Stimulated activated naive CD8-positive, alpha-beta T cell treated with anti-CD3 and anti-CD28 coated beads, Interleukin-15, Interleukin-2, amounts not matched to agents 100 U/mL and 50 U/mL, for 24 hours (primary cell): ENCODE results near the gene PPM1L.

Experiments used
- ATAC-seq: fragments of 150-1000 bp; cut with Tn5 transposase; one replicate; pipeline ENCODE4 v1.10.0; 2021
- DNase-seq: peaks from one replicate; pipeline ENCODE4 v3.0.0; 2021

Gene PPM1L

DNA sequence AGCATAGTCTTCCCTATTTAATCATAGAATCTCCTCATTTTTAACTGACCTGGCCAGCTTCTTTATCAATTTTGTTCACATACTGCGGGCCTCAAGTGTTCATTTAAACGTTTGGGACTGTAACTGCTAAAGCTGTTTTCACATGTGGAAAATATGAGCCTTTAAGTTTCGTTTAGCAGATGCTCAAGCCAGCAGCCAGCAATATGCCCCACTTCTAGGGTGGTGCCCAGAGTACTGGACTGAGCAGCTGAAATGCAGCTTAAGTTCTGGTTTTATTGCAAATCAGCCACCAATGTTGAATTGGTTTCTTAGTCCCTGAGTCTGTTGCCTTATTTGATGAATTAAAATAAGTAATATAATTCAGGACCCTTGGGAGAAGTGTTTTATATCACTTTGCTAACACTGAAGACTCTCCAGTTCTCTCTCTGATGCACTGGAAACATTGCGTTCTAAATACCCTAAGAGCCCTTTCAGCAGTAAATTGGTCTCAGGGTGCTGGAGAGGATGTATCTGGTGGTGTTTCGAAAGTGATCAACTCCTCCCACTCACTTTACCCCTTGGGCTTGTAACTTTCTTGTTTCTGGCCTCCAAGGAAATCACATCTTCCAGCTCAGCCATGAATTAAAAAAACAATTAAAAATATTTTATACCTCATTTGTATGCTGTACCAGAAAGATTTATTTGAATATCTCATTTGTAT, 287.5 kb downstream of the PPM1L start:
- DNase-seq (no peak), ATAC-seq (no peak)

DNA sequence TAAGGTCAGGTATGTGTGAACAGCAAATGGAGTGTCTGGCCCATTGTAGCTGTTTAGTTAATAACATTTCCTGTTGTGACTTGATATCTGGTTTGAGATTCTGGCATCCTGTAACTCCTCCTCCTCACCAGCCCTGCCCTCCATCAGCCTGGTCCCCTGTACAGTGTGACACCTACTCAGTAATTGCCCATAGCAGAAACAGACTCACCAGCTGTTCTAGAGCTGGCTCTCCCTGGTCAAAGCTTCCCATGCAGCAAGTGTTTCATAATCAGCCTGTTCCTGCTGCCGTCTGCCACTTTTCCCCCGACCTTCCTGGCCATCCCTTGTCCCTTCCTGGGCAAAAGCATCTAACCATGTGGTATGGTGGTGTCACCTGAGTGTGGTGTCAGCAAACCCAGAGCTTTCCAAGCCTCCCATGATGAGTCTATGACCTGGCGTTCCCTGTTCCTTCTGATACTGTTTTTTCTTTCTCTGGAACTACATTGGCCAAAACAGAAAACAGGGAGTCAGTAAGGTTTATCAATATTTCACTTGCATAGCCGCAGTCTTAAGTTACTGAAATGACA, 293.7 kb downstream of the PPM1L start:
- ATAC-seq: no peak

DNA sequence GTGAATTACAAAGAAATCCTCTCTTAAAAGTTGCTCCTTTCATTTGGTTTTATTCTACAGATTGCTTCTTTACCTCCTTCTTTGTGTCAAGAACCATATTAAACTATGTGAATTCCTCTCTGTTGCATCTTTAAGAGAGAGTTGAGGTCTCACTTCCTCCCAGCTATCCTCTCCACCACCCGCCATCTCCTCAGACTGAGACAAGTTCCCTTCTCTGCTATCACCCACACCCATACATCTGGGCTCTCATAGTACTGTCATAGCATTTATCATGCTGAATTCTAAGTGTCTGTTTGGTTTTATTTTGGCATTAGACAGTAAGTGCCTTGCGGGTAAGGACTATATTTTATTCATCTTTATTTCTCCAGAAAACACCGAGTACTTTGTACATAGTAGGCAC, 294.9 kb downstream of the PPM1L start:
- ATAC-seq: no peak

More for the DNA sequence above, 293.7 kb downstream of the PPM1L start:
- DNase-seq: no peak

DNA sequence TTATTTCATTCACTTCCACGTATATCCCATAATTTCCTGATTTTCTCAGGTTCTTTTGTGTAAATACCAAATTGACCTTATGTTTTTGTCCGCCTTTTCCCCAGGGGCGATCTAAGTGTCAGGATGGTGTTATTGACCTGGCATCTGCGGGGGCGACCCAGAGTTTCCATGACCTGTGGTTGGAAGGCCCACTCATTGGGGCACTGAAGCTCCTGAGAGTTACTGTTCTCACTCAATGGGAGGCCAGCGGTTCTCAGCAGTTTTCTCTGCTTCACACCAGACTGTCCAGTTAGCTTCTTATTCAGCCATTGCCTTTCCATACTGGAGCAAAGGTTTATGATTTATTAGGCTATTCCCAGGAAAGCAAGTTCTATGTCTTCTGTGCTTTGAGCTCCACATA, 295.8 kb downstream of the PPM1L start:
- peak; percentile 24 for DNase-seq
- ATAC-seq: peak; percentile 26

More for the DNA sequence above, 294.9 kb downstream of the PPM1L start:
- no peak for DNase-seq

DNA sequence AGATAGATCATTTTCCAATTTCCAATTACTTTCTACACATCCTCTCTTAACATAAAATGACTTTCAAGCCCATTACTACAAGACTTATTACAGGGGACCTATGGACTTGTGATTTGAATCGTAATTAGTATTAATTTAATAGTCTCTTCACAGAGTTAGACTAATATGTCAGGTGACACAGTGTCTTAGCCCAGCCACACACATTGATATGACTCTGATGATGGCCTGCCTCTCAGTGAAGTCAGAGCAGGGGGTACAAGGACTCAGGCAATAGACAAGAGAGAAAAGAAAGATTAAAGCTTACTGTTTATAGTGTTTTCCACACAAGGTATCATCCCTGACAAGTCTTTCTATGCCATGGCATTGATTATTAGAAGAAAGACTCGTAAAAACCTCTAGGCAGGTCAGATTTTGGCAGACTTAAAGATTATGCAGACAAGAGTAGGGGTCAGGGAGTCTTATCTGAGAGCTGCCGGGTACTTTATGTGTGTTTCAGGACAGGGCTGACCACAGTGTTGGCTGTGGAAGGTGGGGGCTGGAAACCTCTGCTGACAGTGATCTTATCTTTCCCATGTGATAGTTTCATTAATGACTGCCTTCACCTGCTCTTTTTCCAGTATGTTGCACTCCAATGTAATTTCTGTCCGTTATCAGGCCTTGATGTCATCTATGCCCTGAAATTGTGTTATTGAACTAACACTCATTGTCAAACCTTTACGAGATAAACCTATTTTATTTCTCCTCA, 299.0 kb downstream of the PPM1L start:
- no peak for ATAC-seq
- DNase-seq: no peak

DNA sequence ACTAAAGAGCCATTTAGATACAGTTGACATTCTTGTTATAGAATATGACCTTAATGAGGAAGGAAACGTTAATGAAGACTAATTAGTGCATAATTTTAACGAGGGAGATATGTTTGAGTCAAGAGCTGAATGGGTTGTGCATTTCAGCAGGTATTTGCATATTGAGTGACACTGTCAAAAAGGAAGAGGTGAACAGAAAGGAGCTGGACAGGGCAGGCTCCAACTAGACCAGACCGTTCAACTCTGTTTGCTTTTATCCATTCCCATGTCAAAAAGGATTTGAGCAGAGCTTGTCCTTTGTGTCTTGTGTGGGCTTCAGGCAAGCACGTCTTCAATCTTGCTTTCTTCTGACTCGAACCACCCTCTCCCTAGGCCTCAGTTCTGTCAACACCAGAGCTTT, 308.4 kb downstream of the PPM1L start:
- no peak for DNase-seq
- ATAC-seq: no peak

DNA sequence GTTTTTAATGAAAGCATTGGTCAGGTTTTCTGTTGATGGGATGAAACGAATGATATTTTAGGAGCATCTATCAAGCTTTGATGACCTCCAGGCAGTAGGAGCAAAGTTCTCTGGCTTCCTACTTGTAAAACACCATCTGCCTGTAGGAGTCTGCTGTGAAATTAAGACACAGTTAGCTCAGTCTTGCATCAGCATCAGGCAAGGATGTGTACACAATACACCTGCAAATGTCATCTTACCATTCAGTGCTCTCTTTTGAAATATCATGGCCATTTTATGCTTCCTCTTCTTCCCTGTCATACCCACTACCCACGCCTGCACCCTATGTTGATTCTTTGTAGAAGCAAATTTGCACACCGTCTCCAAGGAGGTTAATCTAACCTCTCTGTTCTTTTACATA, 310.9 kb downstream of the PPM1L start:
- DNase-seq: no peak
- ATAC-seq: no peak

DNA sequence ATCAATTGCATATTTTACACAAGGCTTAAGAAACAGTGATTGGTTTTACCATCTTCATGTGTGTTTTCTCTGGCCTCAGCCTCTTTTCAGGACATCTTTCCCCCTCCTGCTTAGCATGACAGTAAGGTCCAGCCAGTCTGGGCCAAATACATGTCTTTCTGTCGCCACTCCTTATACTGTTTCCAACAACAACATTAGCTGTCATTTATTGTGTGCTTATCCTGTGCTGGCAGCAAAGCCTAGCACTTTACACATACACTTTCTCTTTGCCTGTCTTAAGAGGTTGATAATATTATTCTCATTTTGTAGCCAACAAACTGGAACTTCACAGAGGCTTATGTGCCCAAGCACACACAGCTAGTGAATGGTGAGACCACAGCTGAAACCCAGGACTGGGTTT, 311.3 kb downstream of the PPM1L start:
- DNase-seq (no peak), ATAC-seq (no peak)

DNA sequence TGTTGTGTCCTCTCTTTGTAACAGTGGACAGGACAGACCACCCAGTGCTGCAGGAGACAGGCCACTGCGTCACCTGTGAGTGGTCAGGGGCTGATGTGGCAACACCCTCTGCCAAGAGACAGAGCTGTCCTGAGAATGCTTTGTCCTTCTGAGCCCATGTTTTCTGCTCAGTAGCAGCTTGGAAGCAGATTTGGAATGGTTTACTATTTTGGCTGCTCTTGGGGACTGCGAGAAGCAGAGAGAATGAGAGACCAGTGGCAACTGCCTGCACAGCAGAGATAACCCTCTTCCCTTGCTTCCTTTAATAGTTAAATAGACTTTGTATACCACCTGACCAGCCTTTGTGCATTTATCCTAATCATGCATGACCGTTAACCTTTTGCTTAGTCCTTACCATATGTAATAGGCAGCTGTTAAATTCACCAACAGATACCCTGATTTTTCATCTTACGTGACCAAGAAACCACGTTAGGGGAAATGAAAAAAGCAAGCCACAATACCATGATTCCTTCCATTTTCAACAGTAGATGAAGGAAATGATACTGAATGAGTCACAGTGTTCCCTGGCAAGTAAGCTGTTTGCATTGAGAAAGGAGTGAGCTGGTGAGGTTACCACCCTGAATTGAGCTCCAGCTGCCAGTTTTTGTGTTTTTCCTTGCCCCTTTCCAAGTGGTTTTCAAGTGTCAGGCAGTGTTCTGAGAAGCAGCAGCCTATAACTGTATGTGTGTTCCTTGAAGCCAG, 313.6 kb downstream of the PPM1L start:
- ATAC-seq (peak; percentile 81), DNase-seq (no peak)

DNA sequence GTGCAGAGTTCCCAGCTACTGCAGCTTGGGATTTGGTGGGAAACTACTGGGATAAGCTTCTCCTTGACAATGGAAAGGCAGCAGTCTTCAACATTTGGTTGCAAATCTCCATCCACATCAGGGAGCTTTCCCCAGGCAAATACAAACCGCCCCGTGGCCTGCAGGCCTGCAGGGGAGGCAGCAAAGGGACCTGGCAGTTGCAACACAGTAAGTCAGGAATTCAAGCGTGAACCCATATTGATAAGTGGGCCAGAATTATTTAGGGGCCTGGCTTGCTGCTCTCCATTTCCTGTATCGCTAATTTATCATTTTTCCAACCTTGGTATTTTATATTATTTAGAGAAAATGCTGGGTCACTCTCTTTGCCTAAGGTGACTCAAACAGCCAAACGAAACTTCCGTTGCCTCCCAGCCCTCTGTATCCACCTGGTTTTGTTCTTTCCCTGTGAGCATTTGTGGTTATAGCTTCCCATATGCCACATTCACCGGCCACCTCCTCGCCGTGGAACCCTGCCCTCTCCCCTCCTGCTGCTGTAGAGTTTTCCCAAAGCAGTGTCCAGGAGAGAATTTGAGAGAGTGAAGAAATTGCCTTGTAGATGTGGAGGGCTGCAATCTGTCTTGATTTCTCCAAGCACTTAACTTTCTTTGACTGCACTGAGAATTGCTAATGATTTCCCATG, 314.4 kb downstream of the PPM1L start:
- ATAC-seq (no peak), DNase-seq (no peak)

DNA sequence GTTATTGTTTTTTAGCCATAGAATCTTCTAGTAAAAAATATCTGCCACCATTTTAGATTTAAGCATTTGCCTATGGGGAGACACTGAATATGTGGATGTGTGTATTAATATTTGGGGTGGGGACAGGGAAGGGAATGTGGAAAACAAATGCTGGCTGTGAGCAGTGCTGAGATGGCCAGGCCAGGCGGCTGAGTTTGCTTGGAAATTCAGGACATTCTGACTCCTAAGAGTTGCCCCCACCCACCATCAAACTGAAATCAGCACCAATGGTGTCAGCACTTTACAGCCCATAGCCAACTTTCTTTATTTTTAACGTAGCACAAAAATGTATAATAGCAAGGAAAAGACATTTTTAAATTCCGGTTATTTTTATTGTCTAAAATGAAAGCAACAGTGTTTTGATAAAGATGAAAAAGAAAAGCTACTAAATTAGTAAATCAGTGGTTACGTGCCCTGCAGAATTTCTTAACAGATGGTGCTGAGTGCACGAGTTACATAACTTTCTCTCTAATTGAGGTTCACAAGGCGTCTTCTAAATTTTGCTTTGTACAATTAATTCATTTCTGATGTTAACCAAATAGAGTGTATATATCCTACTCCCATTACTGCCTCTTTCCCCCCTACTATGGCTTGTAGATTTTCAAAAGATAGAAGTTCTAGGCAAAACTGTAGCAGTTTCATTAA, 315.1 kb downstream of the PPM1L start:
- DNase-seq (no peak), ATAC-seq (no peak)

DNA sequence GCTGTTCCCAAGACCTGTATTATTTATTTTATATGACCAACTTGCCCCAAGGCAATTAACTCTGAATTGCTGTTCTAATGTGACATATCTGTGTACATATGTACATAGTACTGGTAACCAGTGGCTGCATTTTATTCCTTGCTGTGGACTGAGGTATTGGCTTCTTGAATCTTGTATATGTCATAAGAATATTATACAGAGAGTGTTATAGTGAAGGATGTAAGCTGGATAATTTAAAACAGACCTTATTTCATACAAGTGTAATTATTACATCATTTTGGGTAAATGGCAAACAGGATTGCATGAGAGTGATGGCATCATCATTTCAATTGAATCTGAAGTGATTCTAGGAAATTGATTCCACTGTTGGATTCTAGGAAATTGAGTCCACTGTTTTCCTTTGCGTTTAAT, 316.2 kb downstream of the PPM1L start:
- DNase-seq (no peak), ATAC-seq (no peak)

DNA sequence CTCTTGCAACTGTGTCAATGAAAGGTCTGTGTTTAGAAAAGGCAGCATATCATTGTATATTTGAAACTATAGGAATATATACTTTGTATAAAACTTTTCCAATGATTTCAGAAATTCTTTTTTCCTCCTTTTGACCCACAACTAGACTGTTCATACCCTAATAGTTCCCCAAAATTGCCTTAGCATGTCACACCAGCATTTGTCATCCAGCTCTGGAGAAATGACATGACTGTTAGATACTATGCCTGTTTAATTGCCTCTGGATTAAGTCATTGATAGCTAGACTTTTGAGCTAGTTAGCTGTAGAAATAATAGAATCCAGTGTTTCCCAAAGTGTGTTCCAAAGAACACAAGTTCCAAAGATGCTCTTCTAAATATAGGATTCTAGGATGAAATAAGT, 316.7 kb downstream of the PPM1L start:
- DNase-seq: no peak
- no peak for ATAC-seq

DNA sequence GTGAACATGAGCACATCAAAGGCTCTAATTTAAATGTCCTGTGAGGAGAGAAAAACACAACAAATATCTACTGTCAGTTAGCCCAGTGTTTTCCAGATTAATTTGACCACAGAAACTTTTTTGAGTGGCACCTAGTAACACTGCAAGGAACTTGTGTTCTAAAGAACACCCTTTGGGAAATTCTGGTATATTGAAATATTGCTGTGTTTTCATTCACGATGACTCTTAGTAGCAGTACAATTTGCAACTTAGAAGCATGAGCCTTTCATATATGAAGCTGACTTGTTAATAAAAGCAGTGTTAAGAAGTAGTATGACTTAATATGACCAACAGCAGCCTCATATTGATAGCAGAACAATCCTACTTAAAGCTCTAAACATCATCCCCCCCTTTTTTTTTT, 317.1 kb downstream of the PPM1L start:
- no peak for ATAC-seq

DNA sequence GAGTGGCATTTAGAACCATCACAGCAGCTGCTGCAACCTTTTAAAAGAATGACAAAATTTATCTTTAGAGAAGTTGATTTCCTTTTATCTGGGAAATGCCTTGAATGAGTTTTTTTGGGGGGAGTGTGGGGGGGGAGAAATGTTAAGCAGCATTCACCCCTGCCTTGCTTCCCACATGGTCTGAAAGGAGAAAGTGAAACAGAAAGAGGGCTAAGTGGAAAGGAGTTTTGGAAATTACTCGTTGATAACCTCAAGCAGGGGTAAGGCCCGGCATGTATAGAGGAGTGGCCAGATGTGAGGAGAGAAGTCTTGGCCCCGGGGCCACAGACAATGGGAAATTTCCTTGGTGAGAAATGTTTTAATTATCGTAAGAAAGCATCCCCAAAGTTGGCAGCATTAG, 325.6 kb downstream of the PPM1L start:
- ATAC-seq: peak; percentile 73
- no peak for DNase-seq

More for the DNA sequence above, 317.1 kb downstream of the PPM1L start:
- DNase-seq: no peak

DNA sequence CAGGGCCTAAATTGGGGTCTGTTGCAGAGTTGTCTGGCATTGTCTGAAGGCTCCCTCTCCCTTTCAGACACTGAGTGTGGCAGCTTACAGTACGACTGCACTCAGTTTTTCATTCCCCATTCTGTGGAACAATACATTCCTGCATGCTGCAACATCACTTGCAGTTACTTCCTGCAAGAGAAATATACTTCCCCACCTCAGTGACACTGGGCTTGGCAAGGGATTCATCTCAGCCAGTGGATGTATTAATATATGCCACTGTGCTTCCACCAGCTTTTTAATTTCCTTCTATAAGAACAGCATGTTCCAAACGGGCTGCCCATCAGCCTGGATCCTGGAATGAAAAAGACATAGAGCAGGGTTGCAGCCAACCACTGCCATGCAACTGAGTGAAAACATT, 326.0 kb downstream of the PPM1L start:
- DNase-seq: no peak
- no peak for ATAC-seq

DNA sequence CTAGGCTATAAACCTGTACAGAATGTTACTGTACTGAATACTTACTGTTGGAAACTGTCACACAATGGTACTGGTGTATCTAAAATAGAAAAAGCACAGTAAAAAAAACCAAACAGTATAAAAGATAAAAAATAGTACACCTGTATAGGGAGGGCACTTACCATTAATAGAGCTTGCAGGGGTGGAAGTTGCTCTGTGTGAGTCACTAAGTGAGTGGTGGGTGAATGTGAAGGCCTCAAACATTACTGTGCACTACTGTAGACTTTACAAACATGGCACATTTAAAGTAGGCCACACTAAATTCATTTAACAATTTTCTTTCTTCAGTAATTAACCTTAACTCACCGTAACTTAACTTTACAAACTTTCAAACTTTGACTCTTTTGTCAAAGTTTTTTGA, 327.1 kb downstream of the PPM1L start:
- ATAC-seq (no peak), DNase-seq (no peak)

DNA sequence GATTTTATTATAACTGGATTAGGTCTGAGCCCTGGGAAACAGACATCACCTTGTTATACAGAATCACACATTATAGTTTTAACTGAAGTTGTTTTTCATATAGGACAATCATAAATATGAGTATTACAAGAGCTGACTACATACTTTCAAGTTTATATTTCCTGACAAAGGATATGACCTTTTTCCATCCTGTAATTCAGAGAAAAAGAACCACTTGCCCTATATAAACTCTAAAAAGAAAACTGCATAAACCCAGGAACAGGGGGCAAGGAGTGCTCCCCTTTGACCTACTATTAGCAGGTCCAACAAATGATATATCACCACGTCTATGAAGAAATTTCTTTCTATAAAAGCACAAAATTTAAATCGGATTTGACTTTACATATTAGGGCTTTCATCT, 328.2 kb downstream of the PPM1L start:
- ATAC-seq: no peak

DNA sequence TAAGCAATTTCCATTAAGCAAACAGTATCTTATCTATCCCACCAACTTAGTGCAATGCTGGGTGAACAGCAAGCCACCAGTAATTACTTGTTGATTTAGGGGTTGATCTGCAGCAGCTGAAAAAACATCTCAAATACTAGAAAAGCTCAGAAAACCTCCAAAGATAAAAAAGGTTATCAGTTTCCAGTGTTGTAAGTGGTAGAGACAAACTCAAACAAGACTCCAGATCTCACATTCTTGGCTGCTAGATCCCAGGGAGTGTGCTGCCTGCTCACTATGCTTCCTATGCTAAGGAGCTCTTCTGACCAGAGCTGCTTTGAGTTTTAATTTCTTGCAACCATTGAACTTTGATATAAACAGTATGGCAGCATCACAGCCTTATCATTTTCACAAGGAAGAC, 337.9 kb downstream of the PPM1L start:
- ATAC-seq (no peak), DNase-seq (no peak)

More for the DNA sequence above, 328.2 kb downstream of the PPM1L start:
- no peak for DNase-seq

DNA sequence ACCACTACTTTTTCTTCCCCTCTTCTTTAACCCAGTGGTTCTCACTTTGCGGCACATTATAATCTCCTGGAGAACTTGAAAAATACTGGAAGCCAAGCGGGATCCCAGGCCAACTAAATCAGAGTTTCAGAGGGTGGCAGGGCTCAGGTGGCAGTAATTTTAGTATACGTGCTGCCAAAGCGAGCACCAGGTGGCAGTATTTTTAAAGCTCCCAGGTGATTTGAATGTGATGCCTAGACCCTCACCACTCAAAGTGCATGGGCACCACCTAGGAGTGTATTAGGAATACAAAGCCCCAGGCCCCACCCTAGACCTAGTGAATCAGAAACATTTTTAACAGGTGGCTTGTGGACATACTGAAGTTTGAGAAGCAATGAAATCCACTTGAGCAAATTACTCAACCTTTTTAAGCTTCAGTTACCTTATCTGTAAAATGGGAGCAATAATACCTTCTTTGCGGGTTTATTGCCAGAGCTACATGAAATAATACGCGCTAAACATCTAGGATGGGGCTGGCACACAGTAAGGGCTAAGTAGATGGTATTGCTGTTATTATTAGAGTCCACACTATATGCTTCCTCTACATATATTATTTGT, 340.8 kb downstream of the PPM1L start:
- no peak for ATAC-seq
- peak; percentile 10 for DNase-seq

DNA sequence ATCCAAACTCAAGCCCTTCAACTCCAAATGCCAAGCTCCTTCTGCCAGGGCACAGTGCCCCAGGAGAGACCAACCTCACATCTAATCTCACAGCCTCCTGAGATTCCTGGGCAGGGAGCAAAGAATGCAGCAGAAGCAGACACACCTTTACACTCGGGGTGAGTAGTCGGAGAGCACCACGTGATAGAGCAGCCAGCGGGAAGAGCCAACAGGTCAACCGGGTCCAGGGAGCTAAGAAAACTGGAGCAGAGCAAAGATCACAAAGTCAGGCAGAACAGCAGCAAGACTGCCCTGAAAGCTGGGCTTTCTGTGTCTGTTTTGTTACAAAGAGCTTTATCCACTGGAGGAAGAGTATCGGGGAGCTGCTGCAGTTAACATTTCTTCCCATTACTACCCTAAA, 345.0 kb downstream of the PPM1L start:
- DNase-seq (no peak), ATAC-seq (no peak)
